ENCODE measurements around the gene CNGB1. TPM values are rescaled to one million over a fixed set of nuclear protein-coding genes. Genes with fewer than 3 reads are reported as not detected.
"Not testable (repeated sequence)": the region's sequence is repeated elsewhere in the genome, so short reads cannot be mapped to it uniquely, and the experiment has no call there.

CNGB1 gene
- total RNA-seq, 3 donors from 2014 or later = 0.14 to 2.0 (median 0.55) TPM

DNA sequence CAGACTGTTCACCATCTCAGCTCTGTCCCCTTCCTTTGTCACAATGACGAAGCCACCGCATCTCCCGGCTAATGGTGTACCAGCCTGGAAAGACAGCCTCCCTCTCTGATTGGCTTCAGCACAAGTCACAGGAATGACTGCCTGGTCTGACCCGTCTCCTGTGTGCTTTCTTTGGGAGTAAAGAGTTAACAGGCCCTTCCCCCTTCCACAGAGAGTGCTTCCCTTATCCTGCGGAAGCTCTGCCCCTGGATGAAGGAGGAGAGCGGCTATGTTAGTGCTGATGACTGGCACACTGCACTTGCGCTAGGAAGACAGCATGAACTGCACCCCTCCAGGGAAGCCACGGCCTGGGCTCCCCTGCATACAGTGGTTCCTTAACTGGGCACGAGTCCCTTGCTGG, 41.6 kb upstream of the CNGB1 start:
- Histone ChIP-seq H3K9me3 (no peaks in the 10 kb centered on the region), H3K4me3 (no peak overlapping the region), H3K4me1 (ENCODE audit: low read depth) (no peaks in the 10 kb centered on the region), H3K36me3 (ENCODE audit: low read depth) (no peaks in the 10 kb centered on the region)
- DNase-seq (no peak), ATAC-seq (no peak)
- TF ChIP-seq, protein P1, sequence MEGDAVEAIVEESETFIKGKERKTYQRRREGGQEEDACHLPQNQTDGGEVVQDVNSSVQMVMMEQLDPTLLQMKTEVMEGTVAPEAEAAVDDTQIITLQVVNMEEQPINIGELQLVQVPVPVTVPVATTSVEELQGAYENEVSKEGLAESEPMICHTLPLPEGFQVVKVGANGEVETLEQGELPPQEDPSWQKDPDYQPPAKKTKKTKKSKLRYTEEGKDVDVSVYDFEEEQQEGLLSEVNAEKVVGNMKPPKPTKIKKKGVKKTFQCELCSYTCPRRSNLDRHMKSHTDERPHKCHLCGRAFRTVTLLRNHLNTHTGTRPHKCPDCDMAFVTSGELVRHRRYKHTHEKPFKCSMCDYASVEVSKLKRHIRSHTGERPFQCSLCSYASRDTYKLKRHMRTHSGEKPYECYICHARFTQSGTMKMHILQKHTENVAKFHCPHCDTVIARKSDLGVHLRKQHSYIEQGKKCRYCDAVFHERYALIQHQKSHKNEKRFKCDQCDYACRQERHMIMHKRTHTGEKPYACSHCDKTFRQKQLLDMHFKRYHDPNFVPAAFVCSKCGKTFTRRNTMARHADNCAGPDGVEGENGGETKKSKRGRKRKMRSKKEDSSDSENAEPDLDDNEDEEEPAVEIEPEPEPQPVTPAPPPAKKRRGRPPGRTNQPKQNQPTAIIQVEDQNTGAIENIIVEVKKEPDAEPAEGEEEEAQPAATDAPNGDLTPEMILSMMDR (IDR thresholded peaks at IDR 0.05) = no peak
- intact Hi-C loops (cut with DNase I, micrococcal nuclease) = no loop called here

DNA sequence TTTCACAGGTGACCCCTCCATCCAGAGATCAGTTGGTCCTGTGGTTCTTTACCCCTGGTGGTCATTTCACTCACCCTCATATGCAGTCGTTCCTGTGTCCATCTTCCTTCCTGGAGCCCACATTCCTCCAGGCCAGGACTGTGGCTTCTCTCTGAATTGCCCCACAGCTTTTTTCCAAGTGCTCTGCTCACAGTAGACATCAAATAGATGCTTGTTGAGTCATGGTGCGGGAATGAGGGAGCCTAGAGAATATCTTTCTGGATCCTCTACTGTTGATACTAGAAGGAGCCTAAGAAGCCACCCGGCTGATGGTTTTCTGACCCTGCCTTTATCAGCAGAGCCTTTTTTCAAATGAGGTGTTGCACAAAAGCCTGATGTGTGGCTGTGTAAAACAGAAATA, 40.7 kb upstream of the CNGB1 start:
- intact Hi-C loops (cut with DNase I, micrococcal nuclease) = no loop called here

GRCh38 chr16:58010886-58011285, 40.0 kb upstream of the CNGB1 start:
- DNase-seq (no peak), ATAC-seq (no peak)
- Histone ChIP-seq H3K4me1 (ENCODE audit: low read depth) (no peaks in the 10 kb centered on the region), H3K36me3 (ENCODE audit: low read depth) (no peaks in the 10 kb centered on the region), H3K4me3 (no peak overlapping the region), H3K9me3 (no peaks in the 10 kb centered on the region)
- TF ChIP-seq, protein P1 (IDR thresholded peaks at IDR 0.05) = no peak
- intact Hi-C loops (cut with DNase I, micrococcal nuclease) = no loop called here

More for the DNA sequence above, 40.7 kb upstream of the CNGB1 start:
- Histone ChIP-seq H3K36me3 (ENCODE audit: low read depth) (no peaks in the 10 kb centered on the region), H3K4me3 (no peak overlapping the region), H3K9me3 (no peaks in the 10 kb centered on the region), H3K4me1 (ENCODE audit: low read depth) (no peaks in the 10 kb centered on the region)
- ATAC-seq (no peak), DNase-seq (no peak)
- TF ChIP-seq, protein P1 (IDR thresholded peaks at IDR 0.05) = no peak

DNA sequence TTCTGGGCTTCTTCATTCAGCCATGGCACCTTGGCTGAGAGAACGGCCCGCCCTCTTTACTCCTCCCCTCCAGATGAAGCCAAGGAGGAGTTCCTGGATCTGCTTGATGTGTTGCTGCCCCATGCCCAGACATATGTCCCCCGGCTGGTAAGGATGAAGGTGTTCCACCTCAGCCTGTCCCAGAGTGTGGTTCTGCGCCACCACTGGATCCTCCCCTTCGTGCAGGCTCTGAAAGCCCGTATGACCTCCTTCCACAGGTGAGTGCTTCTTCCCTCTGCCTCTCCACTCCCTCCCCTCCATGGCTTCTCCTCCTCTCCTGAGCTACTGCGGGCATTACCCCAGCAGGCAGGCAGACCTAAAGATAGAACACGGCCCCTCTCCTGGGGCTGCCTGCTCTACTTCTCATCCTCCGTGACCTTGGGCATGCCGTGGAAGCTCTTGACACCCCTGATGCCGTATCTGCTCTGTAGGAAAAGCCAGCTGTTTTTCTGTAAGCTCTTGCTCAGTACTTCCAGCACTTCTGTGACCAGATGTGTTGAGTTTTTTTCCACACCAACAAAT, 39.0 kb upstream of the CNGB1 start:
- no peaks in the 10 kb centered on the region for H3K36me3 ChIP-seq (ENCODE audit: low read depth)
- intact Hi-C loops (cut with DNase I, micrococcal nuclease) = loop anchor here in 1 of 2 donors (10.0 kb wide), 1 partner anchor 115 kb away; no protein-coding TSS in a partner anchor

DNA sequence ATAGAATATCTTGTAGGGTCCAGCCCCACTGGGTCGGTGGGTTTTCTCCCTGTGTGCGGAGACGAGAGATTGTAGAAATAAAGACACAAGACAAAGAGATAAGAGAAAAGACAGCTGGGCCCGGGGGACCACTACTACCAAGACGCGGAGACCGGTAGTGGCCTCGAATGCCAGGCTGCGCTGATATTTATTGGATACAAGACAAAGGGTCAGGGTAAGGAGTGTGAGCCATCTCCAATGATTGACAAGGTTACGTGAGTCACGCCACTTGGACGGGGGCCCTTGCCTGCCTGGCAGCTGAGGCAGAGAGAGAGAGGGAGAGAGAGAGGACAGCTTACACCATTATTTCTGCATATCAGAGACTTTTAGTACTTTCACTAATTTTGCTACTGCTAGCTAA, 33.8 kb upstream of the CNGB1 start:
- intact Hi-C loops (cut with DNase I, micrococcal nuclease) = loop anchor here (5.0 to 10.0 kb wide), 2 partner anchors 102 to 110 kb away; no protein-coding TSS in a partner anchor
- not testable (repeated sequence) for H3K4me3 ChIP-seq; H3K9me3 ChIP-seq; DNase-seq; H3K36me3 ChIP-seq (ENCODE audit: low read depth); ATAC-seq; H3K4me1 ChIP-seq (ENCODE audit: low read depth)

More for the DNA sequence above, 39.0 kb upstream of the CNGB1 start:
- H3K9me3 ChIP-seq = no peaks in the 10 kb centered on the region
- DNase-seq (no peak), ATAC-seq (no peak)
- H3K4me3 ChIP-seq = no peak overlapping the region
- TF ChIP-seq, protein P1 (IDR thresholded peaks at IDR 0.05) = no peak
- no peaks in the 10 kb centered on the region for H3K4me1 ChIP-seq (ENCODE audit: low read depth)

DNA sequence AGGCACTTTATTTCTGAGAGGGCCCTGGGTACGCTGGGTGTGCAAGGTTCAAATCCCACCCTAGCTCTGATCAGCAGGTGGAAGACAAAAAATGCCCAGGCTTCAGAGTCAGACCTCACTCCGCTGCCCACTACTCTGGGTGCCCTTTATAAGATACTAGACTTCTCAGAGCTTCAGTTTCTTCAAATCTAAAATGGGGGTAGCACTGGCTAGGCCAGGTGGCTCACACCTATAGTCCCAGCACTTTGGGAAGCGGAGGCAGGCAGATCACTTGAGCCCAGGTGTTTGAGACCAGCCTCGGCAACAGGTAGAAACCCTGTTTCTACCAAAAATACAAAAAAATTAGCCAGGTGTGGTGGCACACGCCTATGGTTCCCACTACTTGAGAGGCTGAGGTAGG, 32.0 kb upstream of the CNGB1 start:
- TF ChIP-seq, protein P1 (IDR thresholded peaks at IDR 0.05) = no peak
- H3K4me1 ChIP-seq (ENCODE audit: low read depth) = peaks cover 11% of the 10 kb centered on the region
- no peak overlapping the region for H3K4me3 ChIP-seq
- ATAC-seq (no peak), DNase-seq (no peak)
- no peaks in the 10 kb centered on the region for H3K9me3 ChIP-seq
- intact Hi-C loops (cut with DNase I, micrococcal nuclease) = loop anchor here (5.0 to 10.0 kb wide), 2 partner anchors 101 to 108 kb away; no protein-coding TSS in a partner anchor
- H3K36me3 ChIP-seq (ENCODE audit: low read depth) = no peaks in the 10 kb centered on the region

All from mucosa of descending colon (tissue), 3 donors.